ENCODE results near the gene PSMB9. TPM values are rescaled to one million over a fixed set of nuclear protein-coding genes. Genes with fewer than 3 reads are reported as not detected.

Gene PSMB9
- polyA plus RNA-seq, 1 experiment: 34.8 TPM

DNA sequence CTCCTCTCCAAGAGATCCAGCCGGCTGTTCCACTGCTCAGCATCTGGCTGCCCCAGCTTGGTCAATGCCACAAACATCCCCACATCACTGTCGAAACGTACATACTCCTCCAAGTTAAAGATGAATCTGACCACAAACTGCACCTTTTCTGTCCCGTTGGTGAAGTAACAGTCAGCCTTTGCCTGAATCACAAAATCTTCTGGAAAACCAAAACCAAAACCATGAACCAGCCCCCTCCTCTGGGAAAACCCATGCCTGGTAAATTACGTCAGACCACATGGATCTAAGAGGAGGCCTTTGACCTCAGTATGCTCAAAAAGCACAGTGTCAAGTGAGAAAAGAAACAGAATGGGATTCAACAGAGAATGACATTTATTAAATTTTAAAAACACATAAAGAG lies 38.9 kb upstream of the PSMB9 start:
- no peak for TF ChIP-seq CTCF (IDR thresholded peaks at IDR 0.05; ENCODE audit: low read depth, low read length)
- H3K9me3 ChIP-seq (ENCODE audit: control insufficient read depth, insufficient read depth, low read length): no peaks in the 10 kb centered on the region
- DNase-seq (ENCODE audit: low read depth, low spot score): no peak
- H3K27ac ChIP-seq (ENCODE audit: low read depth, low read length): no peak overlapping the region
- peaks cover 24% of the 10 kb centered on the region for H3K27me3 ChIP-seq (ENCODE audit: control insufficient read depth, insufficient read depth, low read length)
- CTCF ChIA-PET: interaction anchor here (1.4 to 3.3 kb wide), 2 partner anchors 23 to 53 kb away, joined by 3 to 14 read pairs; partner anchors contain the start of gene TAP2
- no peak overlapping the region for H3K4me3 ChIP-seq (ENCODE audit: low read depth, low read length)
- POLR2A ChIA-PET: no interaction called here

DNA sequence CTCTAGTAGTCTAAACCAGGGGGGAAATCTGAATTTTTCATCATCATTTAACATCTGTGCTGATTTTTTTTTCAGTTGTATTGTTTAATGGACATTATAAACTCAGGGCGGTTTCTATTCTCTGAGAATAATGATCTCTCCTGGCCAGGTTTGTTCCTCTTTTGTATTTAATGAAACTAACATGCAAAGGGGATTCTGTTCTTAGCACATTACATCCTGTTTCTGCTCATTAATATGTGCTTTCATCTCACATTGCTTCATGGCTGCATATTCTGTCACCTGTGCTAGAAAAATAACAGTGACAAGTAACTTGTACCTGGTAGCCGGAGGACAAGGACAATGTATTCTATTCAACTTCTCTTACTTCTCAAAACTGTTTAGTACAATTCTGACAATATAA lies 38.0 kb upstream of the PSMB9 start:
- ChIA-PET POLR2A (no interaction called here), CTCF (no interaction called here)
- peaks cover 24% of the 10 kb centered on the region for H3K27me3 ChIP-seq (ENCODE audit: control insufficient read depth, insufficient read depth, low read length)
- H3K9me3 ChIP-seq (ENCODE audit: control insufficient read depth, insufficient read depth, low read length): no peaks in the 10 kb centered on the region
- DNase-seq (ENCODE audit: low read depth, low spot score): no peak
- H3K27ac ChIP-seq (ENCODE audit: low read depth, low read length): no peak overlapping the region
- no peak overlapping the region for H3K4me3 ChIP-seq (ENCODE audit: low read depth, low read length)
- TF ChIP-seq CTCF (IDR thresholded peaks at IDR 0.05; ENCODE audit: low read depth, low read length): no peak

DNA sequence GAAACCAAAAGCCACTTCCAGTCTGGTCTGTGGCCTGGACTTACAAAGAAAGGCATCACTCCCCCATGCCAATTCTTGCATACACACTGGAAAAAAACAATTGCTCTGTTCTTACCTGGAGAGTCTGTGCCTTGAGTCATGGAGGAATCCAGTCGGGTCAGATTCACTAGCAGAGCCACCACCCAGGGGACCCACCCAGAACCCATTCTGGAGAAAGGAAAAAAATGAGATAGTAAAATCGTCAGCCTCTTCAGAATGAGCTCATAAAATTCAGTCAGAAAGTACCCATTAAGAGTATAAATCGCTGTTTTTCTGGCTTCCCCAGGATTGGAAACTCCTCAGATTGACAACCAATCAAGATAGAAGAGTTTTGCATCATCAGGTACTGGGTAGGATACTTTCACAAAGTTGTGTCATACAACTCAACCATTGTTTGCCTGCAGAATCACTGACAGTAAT lies 37.2 kb upstream of the PSMB9 start, which contains the start of gene HLA-DOB:
HLA-DOB (minus strand) TSS at position 257 of the 459 bp plus-strand sequence; CDS start at position 206, 51 bp downstream.
- no peak within 1 kb of the TSS for H3K27ac ChIP-seq (ENCODE audit: low read depth, low read length)
- no peak for TF ChIP-seq CTCF (IDR thresholded peaks at IDR 0.05; ENCODE audit: low read depth, low read length)
- H3K4me3 ChIP-seq (ENCODE audit: low read depth, low read length): no peak within 1 kb of the TSS
- CTCF ChIA-PET: no interaction called here
- no peaks in the 10 kb centered on the region for H3K9me3 ChIP-seq (ENCODE audit: control insufficient read depth, insufficient read depth, low read length)
- H3K27me3 ChIP-seq (ENCODE audit: control insufficient read depth, insufficient read depth, low read length): peaks cover 24% of the 10 kb centered on the region
- POLR2A ChIA-PET: no interaction called here
- no peak for DNase-seq (ENCODE audit: low read depth, low spot score)

GRCh38 chr6:32818867-32819266 lies 35.1 kb upstream of the PSMB9 start:
- CTCF ChIA-PET: interaction anchor here (10.3 kb wide), 1 partner anchor 20 kb away, joined by 103 read pairs; the partner anchor contains the start of gene TAP2

More at GRCh38 chr6:32818867-32819266, 35.1 kb upstream of the PSMB9 start:
- peaks cover 17% of the 10 kb centered on the region for H3K27me3 ChIP-seq (ENCODE audit: control insufficient read depth, insufficient read depth, low read length)
- no peak overlapping the region for H3K27ac ChIP-seq (ENCODE audit: low read depth, low read length)
- no peak overlapping the region for H3K4me3 ChIP-seq (ENCODE audit: low read depth, low read length)
- TF ChIP-seq CTCF (IDR thresholded peaks at IDR 0.05; ENCODE audit: low read depth, low read length): no peak
- no peak for DNase-seq (ENCODE audit: low read depth, low spot score)
- no peaks in the 10 kb centered on the region for H3K9me3 ChIP-seq (ENCODE audit: control insufficient read depth, insufficient read depth, low read length)
- POLR2A ChIA-PET: no interaction called here
